SK-N-SH (cell line): Measurements from ENCODE around the gene ATXN10. TPM values are rescaled to one million over a fixed set of nuclear protein-coding genes. Genes with fewer than 3 reads are reported as not detected.

ENCODE experiments used
- CTCF ChIA-PET: fragments of 300-600, 350-600 bp; formaldehyde crosslinking; extraction: SDS; loops from one replicate; lab custom pipeline; 2021; lab: Yijun Ruan, JAX
- POLR2A ChIA-PET: fragments of 350-600 bp; sonication (Branson Sonifier 250); formaldehyde crosslinking; extraction: SDS; loops from one replicate; lab custom pipeline; 2020; ENCODE audit warnings: antibody characterized with exemption, inconsistent platforms; lab: Yijun Ruan, JAX
- DNase-seq: peaks from one replicate; pipeline ENCODE4 v3.0.0; 2012
- H2AFZ ChIP-seq: fragments of 200-600 bp; sonication (generic); 2 replicates; pipeline ENCODE4 v1.8.1; 2016; ENCODE audit warnings: antibody characterized with exemption, mild to moderate bottlenecking, low read depth
- H3F3A ChIP-seq: fragments of 200-600 bp; sonication (generic); replicated peaks from 2 replicates; pipeline ENCODE3; 2016; ENCODE audit warnings: antibody characterized with exemption, mild to moderate bottlenecking; ENCODE audit not compliant: insufficient read depth
- H3K27ac ChIP-seq, 2 experiments: fragments of 200-500 bp in 1 of 2; fragments of 200-600 bp in 1 of 2; sonication (Bioruptor generic) in 1 of 2; sonication (generic), shearing (Covaris generic) in 1 of 2; 2 replicates each; pipeline versions ENCODE4 v1.5.1 to v1.6.1; 2014 to 2016; ENCODE audit warnings: low read depth in 2 of 2, inconsistent platforms in 1 of 2, low read length in 1 of 2, mild to moderate bottlenecking in 1 of 2, mixed read lengths in 1 of 2
- H3K27me3 ChIP-seq: fragments of 200-600 bp; sonication (generic), shearing (Covaris generic); 2 replicates; pipeline ENCODE4 v1.6.1; 2016; ENCODE audit warnings: mixed run types; ENCODE audit not compliant: insufficient read depth
- H3K36me3 ChIP-seq, 2 experiments: fragments of 200-500 bp in 1 of 2; fragments of 200-600 bp in 1 of 2; sonication (Bioruptor generic) in 1 of 2; sonication (generic) in 1 of 2; replicated peaks in 1 of 2; 2 replicates each; pipeline versions ENCODE3 to v1.5.1; 2014 to 2016; ENCODE audit warnings: low read length in 1 of 2, mild to moderate bottlenecking in 1 of 2; ENCODE audit not compliant: insufficient read depth in 2 of 2, control insufficient read depth in 1 of 2
- H3K4me1 ChIP-seq, 2 experiments: fragments of 200-500 bp in 1 of 2; fragments of 200-600 bp in 1 of 2; sonication (Bioruptor generic) in 1 of 2; sonication (generic), shearing (Covaris generic) in 1 of 2; 2 replicates each; pipeline versions ENCODE4 v1.5.1 to v1.6.1; 2014 to 2016; ENCODE audit warnings: low read depth in 1 of 2, low read length in 1 of 2, mixed run types in 1 of 2; ENCODE audit not compliant: insufficient read depth in 2 of 2, control insufficient read depth in 1 of 2
- H3K4me2 ChIP-seq: fragments of 200-600 bp; sonication (generic), shearing (Covaris generic); 2 replicates; pipeline ENCODE4 v1.6.1; 2017; ENCODE audit warnings: mixed run types
- H3K4me3 ChIP-seq, 2 experiments: fragments of 200-500 bp in 1 of 2; fragments of 200-600 bp in 1 of 2; sonication (Bioruptor generic) in 1 of 2; sonication (generic), shearing (Covaris generic) in 1 of 2; 2 replicates each; pipeline versions ENCODE4 v1.5.1 to v1.8.1; 2014 to 2016; ENCODE audit warnings: low read depth in 2 of 2, inconsistent platforms in 1 of 2, low read length in 1 of 2, mild to moderate bottlenecking in 1 of 2, mixed read lengths in 1 of 2, moderate library complexity in 1 of 2
- H3K79me2 ChIP-seq: fragments of 200-600 bp; sonication (generic); 2 replicates; pipeline ENCODE4 v1.8.1; 2017; ENCODE audit warnings: mild to moderate bottlenecking; ENCODE audit not compliant: insufficient read depth
- H3K9ac ChIP-seq: fragments of 200-600 bp; sonication (generic); 2 replicates; pipeline ENCODE4 v1.6.1; 2017; ENCODE audit warnings: mixed run types
- H3K9me2 ChIP-seq: fragments of 200-600 bp; sonication (generic); 2 replicates; pipeline ENCODE4 v1.6.1; 2017; ENCODE audit warnings: mixed run types
- H3K9me3 ChIP-seq: fragments of 200-600 bp; sonication (generic); 2 replicates; pipeline ENCODE4 v1.6.1; 2017; ENCODE audit warnings: mixed run types, mild to moderate bottlenecking, moderate library complexity
- H4K20me1 ChIP-seq: fragments of 200-600 bp; sonication (generic); 2 replicates; pipeline ENCODE4 v1.6.1; 2017; ENCODE audit warnings: mild to moderate bottlenecking, mixed run types; ENCODE audit not compliant: insufficient read depth
- ELF1 ChIP-seq: IDR thresholded peaks from 2 replicates; pipeline ENCODE4 v1.4.0; 2012
- EP300 ChIP-seq, 2 experiments: IDR thresholded peaks; 2 replicates each; pipeline versions ENCODE4 v1.4.0 to v1.6.1; 2012; ENCODE audit warnings: borderline replicate concordance in 1 of 2, low read depth in 1 of 2, low read length in 1 of 2
- EZH2phosphoT487 ChIP-seq: fragments of 200-600 bp; sonication (generic); IDR thresholded peaks from 2 replicates; pipeline ENCODE4 v1.6.1; 2017; ENCODE audit warnings: low read depth, mixed run types, mild to moderate bottlenecking, antibody characterized with exemption, moderate library complexity, borderline replicate concordance
- GABPA ChIP-seq: IDR thresholded peaks from 2 replicates; pipeline ENCODE4 v1.4.0; 2012; ENCODE audit warnings: low read depth, mild to moderate bottlenecking
- JUND ChIP-seq: IDR thresholded peaks from 2 replicates; pipeline ENCODE4 v1.4.0; 2012
- MXI1 ChIP-seq: IDR thresholded peaks from 2 replicates; pipeline ENCODE4 v1.6.1; 2012; ENCODE audit warnings: mild to moderate bottlenecking, low read depth, low read length, improper control_type of control experiment
- NFIC ChIP-seq: IDR thresholded peaks from 2 replicates; pipeline ENCODE4 v1.4.0; 2012; ENCODE audit warnings: borderline replicate concordance
- NRF1 ChIP-seq: IDR thresholded peaks from 2 replicates; pipeline ENCODE4 v1.6.1; 2012; ENCODE audit warnings: low read depth, mild to moderate bottlenecking, low read length
- POLR2AphosphoS5 ChIP-seq: IDR thresholded peaks from 2 replicates; pipeline ENCODE4 v1.6.1; 2012; ENCODE audit warnings: low read depth, low read length
- RCOR1 ChIP-seq: fragments of 150-350 bp; IDR thresholded peaks from 2 replicates; pipeline ENCODE4 v1.6.1; 2017; ENCODE audit warnings: antibody characterized with exemption, low read length
- RXRA ChIP-seq: IDR thresholded peaks from 2 replicates; pipeline ENCODE4 v1.4.0; 2012; ENCODE audit warnings: low read depth, mild to moderate bottlenecking, borderline replicate concordance
- SIN3A ChIP-seq: IDR thresholded peaks from 2 replicates; pipeline ENCODE4 v1.6.1; 2012; ENCODE audit warnings: low read depth, mild to moderate bottlenecking, low read length, moderate library complexity, borderline replicate concordance
- TCF12 ChIP-seq: IDR thresholded peaks from 2 replicates; pipeline ENCODE4 v1.4.0; 2012
- WGBS: methylation state at CpG from one replicate; pipeline ENCODE4 v1.1.6; 2017; ENCODE audit warnings: low lambda C conversion rate; 5-methylcytosine and 5-hydroxymethylcytosine counted together
- polyA plus RNA-seq, 3 experiments: library from polyadenylated mRNA; depleted of rRNA; stranded (reverse); fragments of >200 nt; gene quantifications; 2 replicates each; pipeline ENCODE4 v1.2.3, GENCODE V29; 2012
- TF ChIP-seq, protein P1 (sequence below): IDR thresholded peaks from 2 replicates; pipeline ENCODE4 v1.6.1; 2012; ENCODE audit warnings: mild to moderate bottlenecking, low read depth, low read length, moderate library complexity
- TF ChIP-seq, protein P2 (sequence below): fragments of 150-350 bp; IDR thresholded peaks from 2 replicates; pipeline ENCODE4 v1.6.1; 2017; ENCODE audit warnings: antibody characterized with exemption, low read length, low read depth, borderline replicate concordance
- TF ChIP-seq, protein P3 (sequence below): IDR thresholded peaks from 2 replicates; pipeline ENCODE4; 2012
- TF ChIP-seq, protein P4 (sequence below): IDR thresholded peaks from 2 replicates; pipeline ENCODE4 v1.4.0; 2012; ENCODE audit warnings: low read depth

Gene ATXN10
- polyA plus RNA-seq, 1 of the 3 experiments (the other 2 are of a cell fraction) = 202 TPM

DNA sequence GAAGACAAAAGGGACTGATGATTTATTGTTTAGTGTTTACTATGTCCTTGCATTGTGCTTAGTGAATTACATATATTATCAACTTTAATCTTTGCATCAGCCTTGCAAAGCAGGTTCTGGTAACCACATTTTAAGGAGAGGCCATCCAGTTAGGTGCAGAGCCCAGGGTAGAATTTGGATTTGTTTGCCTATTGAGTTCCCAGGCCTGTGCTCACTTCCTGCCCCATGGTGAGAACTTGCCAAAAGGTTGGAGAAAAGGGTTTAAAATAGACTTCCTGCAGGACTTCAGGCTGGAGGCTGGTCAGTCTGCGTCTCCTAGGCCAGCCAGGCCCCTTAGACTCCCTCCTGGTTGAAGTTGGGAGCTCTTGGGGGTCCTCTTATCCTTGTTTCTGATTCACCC, 72.1 kb downstream of the ATXN10 start (continued):
- TF ChIP-seq, protein P1, sequence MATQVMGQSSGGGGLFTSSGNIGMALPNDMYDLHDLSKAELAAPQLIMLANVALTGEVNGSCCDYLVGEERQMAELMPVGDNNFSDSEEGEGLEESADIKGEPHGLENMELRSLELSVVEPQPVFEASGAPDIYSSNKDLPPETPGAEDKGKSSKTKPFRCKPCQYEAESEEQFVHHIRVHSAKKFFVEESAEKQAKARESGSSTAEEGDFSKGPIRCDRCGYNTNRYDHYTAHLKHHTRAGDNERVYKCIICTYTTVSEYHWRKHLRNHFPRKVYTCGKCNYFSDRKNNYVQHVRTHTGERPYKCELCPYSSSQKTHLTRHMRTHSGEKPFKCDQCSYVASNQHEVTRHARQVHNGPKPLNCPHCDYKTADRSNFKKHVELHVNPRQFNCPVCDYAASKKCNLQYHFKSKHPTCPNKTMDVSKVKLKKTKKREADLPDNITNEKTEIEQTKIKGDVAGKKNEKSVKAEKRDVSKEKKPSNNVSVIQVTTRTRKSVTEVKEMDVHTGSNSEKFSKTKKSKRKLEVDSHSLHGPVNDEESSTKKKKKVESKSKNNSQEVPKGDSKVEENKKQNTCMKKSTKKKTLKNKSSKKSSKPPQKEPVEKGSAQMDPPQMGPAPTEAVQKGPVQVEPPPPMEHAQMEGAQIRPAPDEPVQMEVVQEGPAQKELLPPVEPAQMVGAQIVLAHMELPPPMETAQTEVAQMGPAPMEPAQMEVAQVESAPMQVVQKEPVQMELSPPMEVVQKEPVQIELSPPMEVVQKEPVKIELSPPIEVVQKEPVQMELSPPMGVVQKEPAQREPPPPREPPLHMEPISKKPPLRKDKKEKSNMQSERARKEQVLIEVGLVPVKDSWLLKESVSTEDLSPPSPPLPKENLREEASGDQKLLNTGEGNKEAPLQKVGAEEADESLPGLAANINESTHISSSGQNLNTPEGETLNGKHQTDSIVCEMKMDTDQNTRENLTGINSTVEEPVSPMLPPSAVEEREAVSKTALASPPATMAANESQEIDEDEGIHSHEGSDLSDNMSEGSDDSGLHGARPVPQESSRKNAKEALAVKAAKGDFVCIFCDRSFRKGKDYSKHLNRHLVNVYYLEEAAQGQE = no peak
- TF ChIP-seq, protein P2, sequence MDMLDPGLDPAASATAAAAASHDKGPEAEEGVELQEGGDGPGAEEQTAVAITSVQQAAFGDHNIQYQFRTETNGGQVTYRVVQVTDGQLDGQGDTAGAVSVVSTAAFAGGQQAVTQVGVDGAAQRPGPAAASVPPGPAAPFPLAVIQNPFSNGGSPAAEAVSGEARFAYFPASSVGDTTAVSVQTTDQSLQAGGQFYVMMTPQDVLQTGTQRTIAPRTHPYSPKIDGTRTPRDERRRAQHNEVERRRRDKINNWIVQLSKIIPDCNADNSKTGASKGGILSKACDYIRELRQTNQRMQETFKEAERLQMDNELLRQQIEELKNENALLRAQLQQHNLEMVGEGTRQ = no peak
- no peak for TF ChIP-seq EZH2phosphoT487
- TF ChIP-seq JUND = no peak
- no peak for TF ChIP-seq RCOR1
- TF ChIP-seq, protein P3, sequence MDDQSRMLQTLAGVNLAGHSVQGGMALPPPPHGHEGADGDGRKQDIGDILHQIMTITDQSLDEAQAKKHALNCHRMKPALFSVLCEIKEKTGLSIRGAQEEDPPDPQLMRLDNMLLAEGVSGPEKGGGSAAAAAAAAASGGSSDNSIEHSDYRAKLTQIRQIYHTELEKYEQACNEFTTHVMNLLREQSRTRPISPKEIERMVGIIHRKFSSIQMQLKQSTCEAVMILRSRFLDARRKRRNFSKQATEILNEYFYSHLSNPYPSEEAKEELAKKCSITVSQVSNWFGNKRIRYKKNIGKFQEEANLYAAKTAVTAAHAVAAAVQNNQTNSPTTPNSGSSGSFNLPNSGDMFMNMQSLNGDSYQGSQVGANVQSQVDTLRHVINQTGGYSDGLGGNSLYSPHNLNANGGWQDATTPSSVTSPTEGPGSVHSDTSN = no peak
- no peak for TF ChIP-seq NRF1
- TF ChIP-seq SIN3A = no peak
- TF ChIP-seq EP300 (IDR thresholded peaks at IDR 0.05; ENCODE audit: borderline replicate concordance in 1 of 2, low read depth in 1 of 2, low read length in 1 of 2) = no peak
- TF ChIP-seq MXI1 = no peak

DNA sequence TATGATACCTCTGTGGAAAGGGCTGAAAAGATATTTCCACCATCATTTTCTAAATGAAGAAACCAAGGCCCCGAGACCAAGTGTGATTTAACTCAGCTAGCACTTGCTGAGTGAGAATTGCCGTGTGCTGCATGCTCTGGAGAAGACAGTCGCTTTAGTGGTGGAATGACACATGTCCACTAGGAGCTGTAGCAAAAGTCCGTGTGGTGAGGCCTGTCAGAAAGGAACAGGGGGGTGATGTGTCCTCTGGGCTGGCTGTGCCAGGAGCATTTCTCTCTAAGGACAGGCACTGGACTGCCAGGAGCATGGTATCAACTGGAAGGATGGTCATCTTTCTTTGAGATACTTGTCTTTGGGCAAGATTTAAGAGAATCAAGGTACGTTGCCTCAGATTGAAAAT, 72.8 kb downstream of the ATXN10 start:
- Histone ChIP-seq H2AFZ (no peak overlapping the region), H3K27ac (no peak overlapping the region), H4K20me1 (peaks cover 6% of the 10 kb centered on the region; the same call in 1 of the 2 replicates), H3K4me1 (no peaks in the 10 kb centered on the region), H3K79me2 (peaks cover 50% of the 10 kb centered on the region; the same call in 1 of the 2 replicates), H3K9ac (no peak overlapping the region), H3K4me2 (no peak overlapping the region), H3K36me3 (peaks cover 63 to 69% of the 10 kb centered on the region in 2 experiments), H3K4me3 (no peak overlapping the region), H3K9me3 (no peaks in the 10 kb centered on the region), H3K9me2 (no peaks in the 10 kb centered on the region), H3F3A (no peaks in the 10 kb centered on the region), H3K27me3 (no peaks in the 10 kb centered on the region)
- ChIA-PET POLR2A (no interaction called here), CTCF (interaction anchor here (0.6 kb wide), 1 partner anchor 181 kb away, joined by 3 read pairs; no protein-coding TSS in a partner anchor)
- TF ChIP-seq ELF1 (no peak), NFIC (no peak), GABPA (no peak), POLR2AphosphoS5 (no peak), RXRA (no peak), MXI1 (no peak), TCF12 (no peak)
- TF ChIP-seq, protein P3 = no peak
- TF ChIP-seq, protein P4, sequence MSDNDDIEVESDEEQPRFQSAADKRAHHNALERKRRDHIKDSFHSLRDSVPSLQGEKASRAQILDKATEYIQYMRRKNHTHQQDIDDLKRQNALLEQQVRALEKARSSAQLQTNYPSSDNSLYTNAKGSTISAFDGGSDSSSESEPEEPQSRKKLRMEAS = no peak
- no peak for DNase-seq
- 81% methylated on average over 5 of the region's 5 CpGs for WGBS
